PFSK-1 (cell line): ENCODE results near the gene VPS29.

Experiments used
- FOXP2 ChIP-seq: optimal IDR thresholded peaks from 2 replicates; pipeline ENCODE3; 2011; ENCODE audit warnings: borderline replicate concordance, control low read depth, inconsistent platforms; ENCODE audit not compliant: insufficient read depth; ENCODE audit errors: extremely low read length, extremely low read depth
- POLR2AphosphoS5 ChIP-seq: IDR thresholded peaks from 2 replicates; pipeline ENCODE4 v1.6.1; 2012; ENCODE audit warnings: low read depth, mild to moderate bottlenecking, control low read depth, low read length, moderate library complexity
- SIN3A ChIP-seq: IDR thresholded peaks from 2 replicates; pipeline ENCODE4 v1.6.1; 2012; ENCODE audit warnings: mild to moderate bottlenecking, low read length, moderate library complexity, borderline replicate concordance; ENCODE audit not compliant: insufficient read depth
- TAF1 ChIP-seq: IDR thresholded peaks from 2 replicates; pipeline ENCODE4 v1.6.1; 2012; ENCODE audit warnings: low read length, control low read depth, borderline replicate concordance; ENCODE audit not compliant: insufficient read depth
- TF ChIP-seq, protein P1 (sequence below), 2 experiments: IDR thresholded peaks; 2 replicates each; pipeline versions ENCODE4 v1.6.1 to v1.8.0; 2011 to 2012; ENCODE audit warnings: low read depth in 2 of 2, low read length in 2 of 2, control low read depth in 1 of 2, inconsistent platforms in 1 of 2, mild to moderate bottlenecking in 1 of 2, moderate library complexity in 1 of 2; ENCODE audit not compliant: insufficient read depth in 1 of 2

The VPS29 gene

GRCh38 chr12:110538869-110539622 lies 37.1 kb upstream of the VPS29 start:
- TF ChIP-seq, protein P1, sequence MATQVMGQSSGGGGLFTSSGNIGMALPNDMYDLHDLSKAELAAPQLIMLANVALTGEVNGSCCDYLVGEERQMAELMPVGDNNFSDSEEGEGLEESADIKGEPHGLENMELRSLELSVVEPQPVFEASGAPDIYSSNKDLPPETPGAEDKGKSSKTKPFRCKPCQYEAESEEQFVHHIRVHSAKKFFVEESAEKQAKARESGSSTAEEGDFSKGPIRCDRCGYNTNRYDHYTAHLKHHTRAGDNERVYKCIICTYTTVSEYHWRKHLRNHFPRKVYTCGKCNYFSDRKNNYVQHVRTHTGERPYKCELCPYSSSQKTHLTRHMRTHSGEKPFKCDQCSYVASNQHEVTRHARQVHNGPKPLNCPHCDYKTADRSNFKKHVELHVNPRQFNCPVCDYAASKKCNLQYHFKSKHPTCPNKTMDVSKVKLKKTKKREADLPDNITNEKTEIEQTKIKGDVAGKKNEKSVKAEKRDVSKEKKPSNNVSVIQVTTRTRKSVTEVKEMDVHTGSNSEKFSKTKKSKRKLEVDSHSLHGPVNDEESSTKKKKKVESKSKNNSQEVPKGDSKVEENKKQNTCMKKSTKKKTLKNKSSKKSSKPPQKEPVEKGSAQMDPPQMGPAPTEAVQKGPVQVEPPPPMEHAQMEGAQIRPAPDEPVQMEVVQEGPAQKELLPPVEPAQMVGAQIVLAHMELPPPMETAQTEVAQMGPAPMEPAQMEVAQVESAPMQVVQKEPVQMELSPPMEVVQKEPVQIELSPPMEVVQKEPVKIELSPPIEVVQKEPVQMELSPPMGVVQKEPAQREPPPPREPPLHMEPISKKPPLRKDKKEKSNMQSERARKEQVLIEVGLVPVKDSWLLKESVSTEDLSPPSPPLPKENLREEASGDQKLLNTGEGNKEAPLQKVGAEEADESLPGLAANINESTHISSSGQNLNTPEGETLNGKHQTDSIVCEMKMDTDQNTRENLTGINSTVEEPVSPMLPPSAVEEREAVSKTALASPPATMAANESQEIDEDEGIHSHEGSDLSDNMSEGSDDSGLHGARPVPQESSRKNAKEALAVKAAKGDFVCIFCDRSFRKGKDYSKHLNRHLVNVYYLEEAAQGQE (IDR thresholded peaks at IDR 0.05; ENCODE audit: insufficient read depth in 1 of 2, low read depth in 2 of 2, low read length in 2 of 2), result no peak
- TF ChIP-seq POLR2AphosphoS5 (no peak), SIN3A (no peak), TAF1 (no peak), FOXP2 (no peak)

GRCh38 chr12:110537605-110538409 lies 35.9 kb upstream of the VPS29 start:
- TF ChIP-seq TAF1 (no peak), FOXP2 (no peak), SIN3A (no peak), POLR2AphosphoS5 (no peak)
- TF ChIP-seq, protein P1 (IDR thresholded peaks at IDR 0.05; ENCODE audit: insufficient read depth in 1 of 2, low read depth in 2 of 2, low read length in 2 of 2), result no peak

DNA sequence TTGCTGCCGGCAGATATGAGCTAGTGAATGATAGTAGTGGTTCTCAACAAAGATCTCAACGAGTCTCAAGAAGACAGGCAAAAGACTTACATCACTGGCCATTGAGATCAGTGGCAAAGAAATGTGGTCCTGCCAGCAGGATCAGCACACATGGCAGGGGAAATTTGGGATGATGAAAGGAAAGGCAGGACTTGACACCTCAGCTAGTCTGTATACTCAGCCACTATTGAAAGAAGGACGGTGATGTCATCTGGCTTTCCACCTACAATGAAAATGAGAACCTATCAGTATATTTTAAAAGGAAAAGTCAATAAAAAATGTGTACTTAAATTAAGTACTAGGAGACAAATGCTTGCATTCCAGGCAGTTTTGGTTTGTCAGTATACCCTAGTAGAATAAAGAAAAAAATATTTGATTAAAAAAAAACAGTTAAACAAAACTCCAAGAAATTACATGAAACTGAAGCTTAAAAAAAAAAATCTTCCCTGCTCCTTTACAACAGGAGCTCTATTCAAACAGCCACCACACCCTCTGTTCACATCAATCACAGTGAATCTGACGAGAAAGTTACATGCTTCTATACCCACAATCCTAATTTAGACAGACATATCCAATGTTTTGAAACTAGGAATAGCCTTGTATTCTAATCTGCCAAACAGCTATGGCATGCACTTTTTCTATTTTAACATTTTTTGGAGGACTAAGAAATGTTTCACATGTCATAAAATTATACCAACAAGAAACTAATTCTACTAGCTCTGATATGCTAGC lies 35.1 kb upstream of the VPS29 start:
- no peak for TF ChIP-seq FOXP2
- no peak for TF ChIP-seq TAF1
- no peak for TF ChIP-seq SIN3A
- TF ChIP-seq, protein P1 (IDR thresholded peaks at IDR 0.05; ENCODE audit: insufficient read depth in 1 of 2, low read depth in 2 of 2, low read length in 2 of 2), result no peak
- TF ChIP-seq POLR2AphosphoS5, result no peak

DNA sequence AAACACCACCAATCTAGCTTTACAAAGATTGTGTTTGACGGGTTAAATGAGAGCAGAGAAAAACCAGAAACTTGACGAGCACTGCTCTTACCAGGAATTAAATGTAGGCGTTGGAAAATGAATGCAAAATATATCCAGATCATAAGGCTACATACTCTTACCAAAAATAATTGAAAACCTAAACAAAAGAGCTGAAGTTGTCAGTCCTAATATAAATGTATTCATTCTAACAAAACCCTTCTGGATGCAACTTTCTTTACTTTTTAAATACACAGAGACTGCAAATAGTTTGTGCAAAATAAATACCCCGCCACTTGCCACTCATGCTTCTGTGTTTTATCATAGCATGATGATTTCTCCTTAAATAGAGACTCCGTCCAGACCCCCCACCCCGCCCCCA lies 32.9 kb upstream of the VPS29 start:
- TF ChIP-seq FOXP2, result no peak
- no peak for TF ChIP-seq SIN3A
- TF ChIP-seq, protein P1 (IDR thresholded peaks at IDR 0.05; ENCODE audit: insufficient read depth in 1 of 2, low read depth in 2 of 2, low read length in 2 of 2), result no peak
- no peak for TF ChIP-seq TAF1
- TF ChIP-seq POLR2AphosphoS5, result no peak
